DOHH2 (cell line): Measurements from ENCODE around the gene PGF.
"Not testable (repeated sequence)": the region's sequence is repeated elsewhere in the genome, so short reads cannot be mapped to it uniquely, and the experiment has no call there.

Source experiments
- H3F3A ChIP-seq: fragments of 200-600 bp; sonication (generic), shearing (Covaris generic); 2 replicates; pipeline ENCODE4 v1.6.0; 2016; ENCODE audit warnings: antibody characterized with exemption, mild to moderate bottlenecking; ENCODE audit not compliant: control insufficient read depth, insufficient read depth
- H3K27ac ChIP-seq: fragments of 200-600 bp; sonication (generic); 2 replicates; pipeline ENCODE4 v1.5.1; 2014; ENCODE audit warnings: low read depth, mild to moderate bottlenecking, low read length, moderate library complexity
- H3K27me3 ChIP-seq: fragments of 200-600 bp; sonication (generic); 2 replicates; pipeline ENCODE4 v1.6.1; 2014; ENCODE audit warnings: mild to moderate bottlenecking, low read length, mixed read lengths; ENCODE audit not compliant: control insufficient read depth
- H3K36me3 ChIP-seq: fragments of 200-600 bp; sonication (generic); 2 replicates; pipeline ENCODE4 v1.6.1; 2014; ENCODE audit warnings: mild to moderate bottlenecking, low read length, moderate library complexity, mixed read lengths; ENCODE audit not compliant: control insufficient read depth
- H3K4me1 ChIP-seq: fragments of 200-600 bp; sonication (generic); 2 replicates; pipeline ENCODE4 v1.6.1; 2014; ENCODE audit warnings: mild to moderate bottlenecking, low read length, mixed read lengths; ENCODE audit not compliant: control insufficient read depth
- H3K4me2 ChIP-seq: fragments of 200-600 bp; sonication (generic); 2 replicates; pipeline ENCODE4 v1.6.0; 2014; ENCODE audit warnings: mild to moderate bottlenecking, low read length, moderate library complexity
- H3K4me3 ChIP-seq: fragments of 200-600 bp; sonication (generic); 2 replicates; pipeline ENCODE4 v1.5.1; 2014; ENCODE audit warnings: mild to moderate bottlenecking, low read length, mixed read lengths
- H3K79me2 ChIP-seq: fragments of 200-600 bp; sonication (generic); 2 replicates; pipeline ENCODE4 v1.6.1; 2014; ENCODE audit warnings: mild to moderate bottlenecking, low read length, mixed read lengths; ENCODE audit not compliant: control insufficient read depth
- H3K9me2 ChIP-seq: fragments of 200-600 bp; sonication (generic); replicated peaks from 2 replicates; pipeline ENCODE4 v1.6.1; 2014; ENCODE audit warnings: mild to moderate bottlenecking, low read length, mixed read lengths; ENCODE audit not compliant: control insufficient read depth
- H3K9me3 ChIP-seq: fragments of 200-600 bp; sonication (generic); 2 replicates; pipeline ENCODE4 v1.6.1; 2014; ENCODE audit warnings: antibody characterized with exemption, low read length, mixed read lengths; ENCODE audit not compliant: control insufficient read depth, insufficient read depth
- H4K20me1 ChIP-seq: fragments of 200-600 bp; sonication (generic); 2 replicates; pipeline ENCODE4 v1.6.0; 2014; ENCODE audit warnings: low read depth, mild to moderate bottlenecking, antibody characterized with exemption, low read length, moderate library complexity; ENCODE audit not compliant: control insufficient read depth, insufficient read depth
- CTCF ChIP-seq: fragments of 200-600 bp; sonication (generic); IDR thresholded peaks from one replicate; pipeline ENCODE4 v1.5.1; 2014; ENCODE audit warnings: antibody characterized with exemption, mild to moderate bottlenecking, low read depth, low read length; ENCODE audit not compliant: poor library complexity, severe bottlenecking
- EZH2phosphoT487 ChIP-seq: fragments of 200-600 bp; sonication (generic); IDR thresholded peaks from 2 replicates; pipeline ENCODE4 v1.6.1; 2017; ENCODE audit warnings: borderline replicate concordance, mild to moderate bottlenecking, antibody characterized with exemption, low read length, moderate library complexity, mixed read lengths

PGF gene

GRCh38 chr14:75001899-75002298 lies 46.5 kb upstream of the PGF start:
- Histone ChIP-seq H3K27me3 (no peaks in the 10 kb centered on the region), H4K20me1 (no peaks in the 10 kb centered on the region), H3K36me3 (peaks cover 38% of the 10 kb centered on the region), H3K4me1 (peaks cover 17% of the 10 kb centered on the region), H3K9me2 (no peaks in the 10 kb centered on the region), H3K9me3 (0 out of 2 replicates have a peak, but pooled peaks cover 4% of the 10 kb centered on the region), H3K27ac (0 out of 2 replicates have a peak overlapping the region, but pooled peaks have one; percentile 20), H3F3A (no peaks in the 10 kb centered on the region), H3K4me2 (peak overlapping the region; percentile 91), H3K79me2 (peaks cover 22% of the 10 kb centered on the region), H3K4me3 (peak overlapping the region; percentile 93)
- TF ChIP-seq EZH2phosphoT487: no peak
- TF ChIP-seq CTCF: no peak

GRCh38 chr14:75001261-75001660 lies 45.9 kb upstream of the PGF start:
- H3K4me1 ChIP-seq: peaks cover 17% of the 10 kb centered on the region
- H3F3A ChIP-seq: no peaks in the 10 kb centered on the region
- H4K20me1 ChIP-seq: no peaks in the 10 kb centered on the region
- H3K27me3 ChIP-seq: no peaks in the 10 kb centered on the region
- no peak for TF ChIP-seq EZH2phosphoT487
- no peak for TF ChIP-seq CTCF
- no peaks in the 10 kb centered on the region for H3K9me2 ChIP-seq
- no peak overlapping the region for H3K27ac ChIP-seq
- H3K4me2 ChIP-seq: no peak overlapping the region
- H3K9me3 ChIP-seq: 0 out of 2 replicates have a peak, but pooled peaks cover 4% of the 10 kb centered on the region
- no peak overlapping the region for H3K4me3 ChIP-seq
- peaks cover 22% of the 10 kb centered on the region for H3K79me2 ChIP-seq
- peaks cover 32% of the 10 kb centered on the region for H3K36me3 ChIP-seq

GRCh38 chr14:74995781-74996180 lies 40.4 kb upstream of the PGF start:
- not testable (repeated sequence) for H3K9me2 ChIP-seq, H3K4me2 ChIP-seq, H3K27me3 ChIP-seq, H4K20me1 ChIP-seq, H3K9me3 ChIP-seq, H3K27ac ChIP-seq, H3K4me1 ChIP-seq, H3K4me3 ChIP-seq, H3K36me3 ChIP-seq, H3K79me2 ChIP-seq, H3F3A ChIP-seq

GRCh38 chr14:74994182-74994581 lies 38.8 kb upstream of the PGF start:
- not testable (repeated sequence) for H3K79me2 ChIP-seq, H4K20me1 ChIP-seq, H3K27me3 ChIP-seq, H3K9me3 ChIP-seq, H3K36me3 ChIP-seq, H3K9me2 ChIP-seq, H3F3A ChIP-seq, H3K4me3 ChIP-seq, H3K4me1 ChIP-seq, H3K27ac ChIP-seq, H3K4me2 ChIP-seq
